HCT116 (cell line): ENCODE measurements around the gene USP47. TPM values are rescaled to one million over a fixed set of nuclear protein-coding genes. Genes with fewer than 3 reads are reported as not detected.

Experiments used
- ATAC-seq: fragments of 200-7000 bp; cut with Tn5 transposase; 2 replicates; pipeline ENCODE4 v1.9.1; 2020; ENCODE audit warnings: mild to moderate bottlenecking, moderate library complexity
- BruUV-seq: library from RNA; stranded (reverse); fragments of 400-500 nt; replicated peaks from 2 replicates; lab custom pipeline; 2021; lab: Mats Ljungman, UMichigan
- CTCF ChIA-PET: fragments of 300-600 bp; sonication (Branson Sonifier 250); formaldehyde crosslinking; loops from one replicate; lab custom pipeline; 2021; ENCODE audit warnings: antibody characterized with exemption; lab: Charles Lee
- POLR2A ChIA-PET: fragments of 300-600, 350-600 bp; sonication (Branson Sonifier 250); formaldehyde crosslinking; loops from one replicate; lab custom pipeline; 2021; ENCODE audit warnings: antibody characterized with exemption; lab: Charles Lee
- RAD21 ChIA-PET, 2 experiments: fragments of 300-600 bp; sonication (Branson Sonifier 250); formaldehyde crosslinking; loops; one replicate each; lab custom pipeline; 2023; ENCODE audit warnings: low total read pairs in 2 of 2; ENCODE audit not compliant: uncharacterized antibody in 2 of 2, unreplicated experiment in 2 of 2, low non-redundant PET in 1 of 2; lab: Charles Lee
- DNase-seq: peaks from one replicate; pipeline ENCODE4 v3.0.0-alpha.2; 2010; ENCODE audit warnings: low read depth, low spot score
- H2AFZ ChIP-seq: fragments of 200-600 bp; shearing (Covaris generic), sonication (generic); 2 replicates; pipeline ENCODE4 v1.6.1; 2017; ENCODE audit warnings: low read depth, mixed run types, mixed read lengths, antibody characterized with exemption, low read length; ENCODE audit not compliant: poor library complexity, severe bottlenecking
- H3K27ac ChIP-seq: 2 replicates; pipeline ENCODE4 v1.5.1; 2012; ENCODE audit warnings: low read depth, low read length
- H3K27me3 ChIP-seq: fragments of 200-600 bp; sonication (generic); 2 replicates; pipeline ENCODE4 v1.6.1; 2016; ENCODE audit warnings: mixed run types, low read length, mixed read lengths; ENCODE audit not compliant: insufficient read depth
- H3K36me3 ChIP-seq, 2 experiments: fragments of 200-500 bp in 1 of 2; fragments of 200-600 bp in 1 of 2; sonication (Bioruptor generic) in 1 of 2; sonication (generic) in 1 of 2; 2 replicates each; pipeline versions ENCODE4 v1.5.1 to v1.6.1; 2014 to 2016; ENCODE audit warnings: low read length in 2 of 2, inconsistent platforms in 1 of 2, mixed read lengths in 1 of 2, mixed run types in 1 of 2; ENCODE audit not compliant: insufficient read depth in 2 of 2, control insufficient read depth in 1 of 2
- H3K4me1 ChIP-seq, 2 experiments: fragments of 200-600 bp in 1 of 2; sonication (generic) in 1 of 2; 2 replicates each; pipeline versions ENCODE4 v1.5.1 to v1.6.1; 2012 to 2017; ENCODE audit warnings: low read length in 2 of 2, inconsistent platforms in 1 of 2, mild to moderate bottlenecking in 1 of 2, mixed read lengths in 1 of 2, mixed run types in 1 of 2, moderate library complexity in 1 of 2; ENCODE audit not compliant: insufficient read depth in 2 of 2, control insufficient read depth in 1 of 2
- H3K4me2 ChIP-seq: fragments of 200-600 bp; sonication (generic); 2 replicates; pipeline ENCODE4 v1.6.1; 2017; ENCODE audit warnings: mixed run types, low read length, mixed read lengths
- H3K4me3 ChIP-seq, 2 experiments: fragments of 200-600 bp in 1 of 2; sonication (generic) in 1 of 2; replicated peaks in 1 of 2; 2 replicates each; pipeline ENCODE4 v1.5.1; 2011 to 2016; ENCODE audit warnings: low read length in 2 of 2, control low read depth in 1 of 2, low read depth in 1 of 2, mild to moderate bottlenecking in 1 of 2, mixed read lengths in 1 of 2, mixed run types in 1 of 2
- H3K79me2 ChIP-seq: fragments of 200-600 bp; sonication (generic); 2 replicates; pipeline ENCODE4 v1.6.1; 2017; ENCODE audit warnings: mild to moderate bottlenecking, mixed run types, low read length, moderate library complexity, mixed read lengths; ENCODE audit not compliant: insufficient read depth
- H3K9ac ChIP-seq: fragments of 200-600 bp; sonication (generic); 2 replicates; pipeline ENCODE4 v1.6.1; 2016; ENCODE audit warnings: low read length, mixed read lengths
- H3K9me2 ChIP-seq: fragments of 200-600 bp; sonication (generic), shearing (Covaris generic); 2 replicates; pipeline ENCODE4 v1.6.1; 2017; ENCODE audit warnings: mixed run types, mild to moderate bottlenecking, moderate library complexity; ENCODE audit not compliant: insufficient read depth
- H3K9me3 ChIP-seq, 2 experiments: fragments of 200-500 bp in 1 of 2; fragments of 200-600 bp in 1 of 2; sonication (Bioruptor generic) in 1 of 2; sonication (generic) in 1 of 2; 2 replicates each; pipeline ENCODE4 v1.6.1; 2014 to 2017; ENCODE audit warnings: low read length in 2 of 2, mixed read lengths in 2 of 2, inconsistent platforms in 1 of 2, low read depth in 1 of 2, mild to moderate bottlenecking in 1 of 2, mixed run types in 1 of 2, moderate library complexity in 1 of 2; ENCODE audit not compliant: control insufficient read depth in 1 of 2, insufficient read depth in 1 of 2
- H4K20me1 ChIP-seq: fragments of 200-600 bp; sonication (generic), shearing (Covaris generic); 2 replicates; pipeline ENCODE4 v1.6.1; 2017; ENCODE audit warnings: mixed run types, mild to moderate bottlenecking, moderate library complexity; ENCODE audit not compliant: insufficient read depth
- POLR2A ChIP-seq: IDR thresholded peaks from 2 replicates; pipeline ENCODE4 v1.7.0; 2011; ENCODE audit warnings: borderline replicate concordance; ENCODE audit not compliant: insufficient read depth, insufficient read length; ENCODE audit errors: extremely low read depth
- RAD21 ChIP-seq: IDR thresholded peaks from 2 replicates; pipeline ENCODE4 v1.6.1; 2012; ENCODE audit warnings: low read depth, mild to moderate bottlenecking
- REST ChIP-seq: IDR thresholded peaks from 2 replicates; pipeline ENCODE4 v1.6.1; 2012; ENCODE audit warnings: low read depth
- TCF7L2 ChIP-seq: IDR thresholded peaks from 2 replicates; pipeline ENCODE4 v1.7.0; 2011; ENCODE audit warnings: borderline replicate concordance, inconsistent platforms; ENCODE audit not compliant: insufficient read depth, insufficient read length; ENCODE audit errors: extremely low read depth
- intact Hi-C: fragments of 100-400 bp; cut with micrococcal nuclease; formaldehyde crosslinking; loops from 2 replicates; pipeline ENCODE4 v1.10.0; 2022
- total RNA-seq: library from RNA; stranded (reverse); gene quantifications from one replicate; pipeline ENCODE4 v1.2.1, GENCODE V29; 2021; ENCODE audit not compliant: unreplicated experiment

The USP47 gene
- total RNA-seq, 1 experiment from 2014 or later = 18.9 TPM

DNA sequence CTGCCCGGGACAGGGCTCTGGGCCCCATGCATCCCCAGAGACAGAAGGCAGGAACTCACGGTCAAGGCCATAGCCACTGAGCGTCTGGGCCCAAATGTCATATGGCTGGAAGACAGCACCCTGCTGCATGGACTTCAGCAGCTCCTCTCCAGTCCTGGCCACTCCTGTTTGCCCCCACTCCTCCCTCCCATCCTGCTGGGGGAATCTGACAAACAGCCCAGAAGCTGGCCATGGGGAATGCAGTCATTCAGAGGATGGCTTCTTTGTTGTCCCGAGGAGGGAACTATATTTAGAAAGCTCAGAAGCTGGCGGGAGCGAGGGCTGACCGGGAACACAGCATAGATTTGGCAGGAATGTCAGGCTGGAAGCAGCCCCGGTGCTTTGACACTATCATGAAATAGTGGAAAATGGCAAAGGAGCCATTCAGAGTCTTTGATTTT, 131.6 kb downstream of the USP47 start:
- ChIA-PET RAD21 (no interaction called here), CTCF (no interaction called here), POLR2A (no interaction called here)
- Histone ChIP-seq H3K9ac (no peak overlapping the region), H3K27ac (no peak overlapping the region), H3K4me3 (no peak overlapping the region), H3K27me3 (no peaks in the 10 kb centered on the region), H3K36me3 (no peaks in the 10 kb centered on the region), H3K79me2 (no peaks in the 10 kb centered on the region), H4K20me1 (no peaks in the 10 kb centered on the region), H3K4me2 (no peak overlapping the region), H3K4me1 (peaks cover 25 to 36% of the 10 kb centered on the region in 2 experiments), H3K9me2 (no peaks in the 10 kb centered on the region), H3K9me3 (no peaks in the 10 kb centered on the region), H2AFZ (no peak overlapping the region)
- ATAC-seq = no peak
- BruUV-seq = no TSS peak
- TF ChIP-seq REST (no peak), POLR2A (no peak), TCF7L2 (no peak), RAD21 (no peak)
- DNase-seq = no peak
- intact Hi-C loops = no loop called here

DNA sequence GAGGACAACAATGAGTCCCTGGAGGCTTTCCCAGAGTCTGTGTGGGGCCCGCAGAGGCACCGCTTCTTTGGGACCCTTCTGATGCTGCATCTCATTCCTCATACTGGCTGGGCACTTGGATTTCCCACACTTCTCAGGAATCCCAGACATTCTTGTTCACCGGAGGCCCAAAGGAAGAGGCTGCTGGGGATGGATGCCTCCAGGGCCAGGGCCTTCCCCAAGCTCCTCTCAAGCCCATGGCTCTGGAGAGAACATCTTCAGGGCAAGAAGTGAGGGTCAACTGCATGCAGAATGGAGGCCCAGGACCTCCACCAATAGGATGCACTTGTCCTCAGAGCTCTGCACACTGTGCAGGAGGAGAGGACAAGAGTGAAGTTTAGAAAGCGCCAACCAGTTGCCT, 132.1 kb downstream of the USP47 start:
- no peaks in the 10 kb centered on the region for H4K20me1 ChIP-seq
- intact Hi-C loops = no loop called here
- H3K4me1 ChIP-seq = peaks cover 25 to 36% of the 10 kb centered on the region in 2 experiments
- H3K79me2 ChIP-seq = no peaks in the 10 kb centered on the region
- RAD21 ChIA-PET = no interaction called here
- no peak for TF ChIP-seq RAD21
- H3K4me2 ChIP-seq = no peak overlapping the region
- no TSS peak for BruUV-seq
- H2AFZ ChIP-seq = no peak overlapping the region
- H3K27me3 ChIP-seq = no peaks in the 10 kb centered on the region
- no peak for ATAC-seq
- POLR2A ChIA-PET = no interaction called here
- no peaks in the 10 kb centered on the region for H3K36me3 ChIP-seq
- no peak for DNase-seq
- H3K9me2 ChIP-seq = no peaks in the 10 kb centered on the region
- no peaks in the 10 kb centered on the region for H3K9me3 ChIP-seq
- H3K27ac ChIP-seq = no peak overlapping the region
- H3K4me3 ChIP-seq = no peak overlapping the region
- no peak overlapping the region for H3K9ac ChIP-seq
- CTCF ChIA-PET = no interaction called here
